Muscle layer of duodenum (tissue), 2 donors: ENCODE results near the gene THRAP3.

Source experiments
- H3K27ac ChIP-seq: one replicate; pipeline ENCODE4 v1.7.0; 2013; ENCODE audit warnings: mild to moderate bottlenecking, low read length
- H3K27me3 ChIP-seq: one replicate; pipeline ENCODE4 v1.7.0; 2013; ENCODE audit warnings: low read depth, mild to moderate bottlenecking, control low read depth, low read length
- H3K36me3 ChIP-seq, 2 donors: one replicate each; pipeline ENCODE4 v1.7.0; 2013; ENCODE audit warnings: low read length in 2 of 2, control low read depth in 1 of 2, mild to moderate bottlenecking in 1 of 2; ENCODE audit not compliant: insufficient read depth in 2 of 2, control insufficient read depth in 1 of 2
- H3K4me1 ChIP-seq, 2 donors: one replicate each; pipeline ENCODE4 v1.7.0; 2013; ENCODE audit warnings: low read length in 2 of 2, mild to moderate bottlenecking in 2 of 2, control low read depth in 1 of 2, moderate library complexity in 1 of 2; ENCODE audit not compliant: insufficient read depth in 2 of 2, control insufficient read depth in 1 of 2
- H3K4me3 ChIP-seq, 2 donors: one replicate each; pipeline ENCODE4 v1.7.0; 2013; ENCODE audit warnings: low read length in 2 of 2, low read depth in 1 of 2, mild to moderate bottlenecking in 1 of 2
- H3K9me3 ChIP-seq, 2 donors: one replicate each; pipeline ENCODE4 v1.7.0; 2013; ENCODE audit warnings: low read length in 2 of 2, control low read depth in 1 of 2, mild to moderate bottlenecking in 1 of 2; ENCODE audit not compliant: control insufficient read depth in 1 of 2
- donor health status: healthy.

The THRAP3 gene

GRCh38 chr1:36284517-36284916 is 60.3 kb downstream of the THRAP3 start:
- Histone ChIP-seq H3K9me3 (no peaks in the 10 kb centered on the region), H3K4me3 (no peak overlapping the region), H3K4me1 (peaks cover 0 to 52% of the 10 kb centered on the region in 2 donors), H3K36me3 (peaks cover 47 to 54% of the 10 kb centered on the region in 2 donors), H3K27ac (no peak overlapping the region), H3K27me3 (no peaks in the 10 kb centered on the region)

- Histone ChIP-seq H3K4me3 (no peak overlapping the region), H3K36me3 (peaks cover 57 to 60% of the 10 kb centered on the region in 2 donors), H3K27ac (no peak overlapping the region), H3K9me3 (no peaks in the 10 kb centered on the region), H3K27me3 (no peaks in the 10 kb centered on the region), H3K4me1 (peaks cover 0 to 41% of the 10 kb centered on the region in 2 donors)
These were observed 61.3 kb downstream of the THRAP3 start for GRCh38 chr1:36285443-36286101.

- Histone ChIP-seq H3K4me1 (peaks cover 0 to 35% of the 10 kb centered on the region in 2 donors), H3K9me3 (no peaks in the 10 kb centered on the region), H3K4me3 (no peak overlapping the region), H3K27ac (no peak overlapping the region), H3K36me3 (peaks cover 66 to 67% of the 10 kb centered on the region in 2 donors), H3K27me3 (no peaks in the 10 kb centered on the region)
These were observed 62.6 kb downstream of the THRAP3 start for GRCh38 chr1:36286802-36287201.

GRCh38 chr1:36287595-36287994 is 63.4 kb downstream of the THRAP3 start:
- no peak overlapping the region for H3K27ac ChIP-seq
- no peak overlapping the region for H3K4me3 ChIP-seq
- H3K36me3 ChIP-seq: peaks cover 68 to 71% of the 10 kb centered on the region in 2 donors
- no peaks in the 10 kb centered on the region for H3K27me3 ChIP-seq
- H3K9me3 ChIP-seq: no peaks in the 10 kb centered on the region
- peaks cover 0 to 35% of the 10 kb centered on the region in 2 donors for H3K4me1 ChIP-seq

GRCh38 chr1:36295390-36295789 is 71.1 kb downstream of the THRAP3 start:
- peaks cover 50 to 85% of the 10 kb centered on the region in 2 donors for H3K36me3 ChIP-seq
- no peaks in the 10 kb centered on the region for H3K9me3 ChIP-seq
- H3K4me3 ChIP-seq: no peak overlapping the region
- no peaks in the 10 kb centered on the region for H3K27me3 ChIP-seq
- H3K4me1 ChIP-seq: peaks cover 0 to 5% of the 10 kb centered on the region in 2 donors
- no peak overlapping the region for H3K27ac ChIP-seq

GRCh38 chr1:36297062-36297461 is 72.8 kb downstream of the THRAP3 start:
- peaks cover 0 to 5% of the 10 kb centered on the region in 2 donors for H3K4me1 ChIP-seq
- no peaks in the 10 kb centered on the region for H3K9me3 ChIP-seq
- H3K27me3 ChIP-seq: no peaks in the 10 kb centered on the region
- H3K4me3 ChIP-seq: no peak overlapping the region
- H3K36me3 ChIP-seq: peaks cover 58 to 89% of the 10 kb centered on the region in 2 donors
- no peak overlapping the region for H3K27ac ChIP-seq

- Histone ChIP-seq H3K4me1 (peaks cover 0 to 5% of the 10 kb centered on the region in 2 donors), H3K27ac (no peak overlapping the region), H3K36me3 (peaks cover 61 to 93% of the 10 kb centered on the region in 2 donors), H3K4me3 (no peak overlapping the region), H3K27me3 (no peaks in the 10 kb centered on the region), H3K9me3 (no peaks in the 10 kb centered on the region)
These were observed 74.4 kb downstream of the THRAP3 start for GRCh38 chr1:36298640-36299039.

GRCh38 chr1:36300526-36300925 is 76.3 kb downstream of the THRAP3 start:
- Histone ChIP-seq H3K27ac (peak overlapping the region; percentile 62), H3K4me3 (no peak overlapping the region), H3K36me3 (peaks cover 53 to 83% of the 10 kb centered on the region in 2 donors), H3K9me3 (no peaks in the 10 kb centered on the region), H3K27me3 (no peaks in the 10 kb centered on the region), H3K4me1 (peaks cover 0 to 5% of the 10 kb centered on the region in 2 donors)

GRCh38 chr1:36301220-36301619 is 77.0 kb downstream of the THRAP3 start:
- H3K27ac ChIP-seq: no peak overlapping the region
- peaks cover 5% of the 10 kb centered on the region in 2 donors for H3K4me1 ChIP-seq

GRCh38 chr1:36303244-36303643 is 79.0 kb downstream of the THRAP3 start:
- Histone ChIP-seq H3K4me1 (peaks cover 11 to 15% of the 10 kb centered on the region in 2 donors), H3K9me3 (no peaks in the 10 kb centered on the region), H3K27me3 (no peaks in the 10 kb centered on the region), H3K36me3 (peaks cover 42 to 56% of the 10 kb centered on the region in 2 donors), H3K4me3 (no peak overlapping the region), H3K27ac (no peak overlapping the region)

More at GRCh38 chr1:36301220-36301619, 77.0 kb downstream of the THRAP3 start:
- Histone ChIP-seq H3K36me3 (peaks cover 52 to 77% of the 10 kb centered on the region in 2 donors), H3K9me3 (no peaks in the 10 kb centered on the region), H3K27me3 (no peaks in the 10 kb centered on the region), H3K4me3 (no peak overlapping the region)

GRCh38 chr1:36303650-36304360 is 79.6 kb downstream of the THRAP3 start:
- Histone ChIP-seq H3K4me1 (peaks cover 11 to 15% of the 10 kb centered on the region in 2 donors), H3K27me3 (no peaks in the 10 kb centered on the region), H3K27ac (no peak overlapping the region), H3K9me3 (no peaks in the 10 kb centered on the region), H3K4me3 (no peak overlapping the region), H3K36me3 (peaks cover 42 to 51% of the 10 kb centered on the region in 2 donors)
